ENCODE results near the gene UBE2O.

UBE2O gene

GRCh38 chr17:76341301-76341700 is 111.7 kb downstream of the UBE2O start:
- no peak overlapping the region for H3K27ac ChIP-seq
- TF ChIP-seq ZFX (IDR thresholded peaks at IDR 0.05) (no peak), CTCF (conservative IDR thresholded peaks at IDR 0.05) (no peak)

All from C4-2B (cell line).